HepG2 (cell line): ENCODE results near the gene METTL23. TPM values are rescaled to one million over a fixed set of nuclear protein-coding genes. Genes with fewer than 3 reads are reported as not detected.

Experiments used
- CBFB ChIP-seq: sonication (generic); formaldehyde crosslinking; IDR thresholded peaks from 2 replicates; pipeline ENCODE4 v1.4.0; 2020; ENCODE audit warnings: missing genetic modification reagents
- CBX1 ChIP-seq: IDR thresholded peaks from one replicate; pipeline ENCODE4 v1.6.1; 2016; ENCODE audit warnings: antibody characterized with exemption, low read depth
- CC2D1A ChIP-seq: sonication (generic); formaldehyde crosslinking; IDR thresholded peaks from 2 replicates; pipeline ENCODE4 v1.8.1; 2023; ENCODE audit warnings: mild to moderate bottlenecking, missing genetic modification reagents
- HMG20A ChIP-seq: IDR thresholded peaks from 2 replicates; pipeline ENCODE4 v1.6.1; 2016; ENCODE audit warnings: borderline replicate concordance
- HOXA9 ChIP-seq: sonication (generic); formaldehyde crosslinking; IDR thresholded peaks from 2 replicates; pipeline ENCODE4 v1.8.1; 2022; ENCODE audit warnings: missing genetic modification reagents, mild to moderate bottlenecking, moderate library complexity, borderline replicate concordance
- IRF2 ChIP-seq: IDR thresholded peaks from 2 replicates; pipeline ENCODE4 v1.6.1; 2018; ENCODE audit warnings: missing genetic modification reagents, missing compliant biosample characterization
- ISL2 ChIP-seq: sonication (generic); formaldehyde crosslinking; IDR thresholded peaks from 2 replicates; pipeline ENCODE4 v1.5.0; 2020; ENCODE audit warnings: missing genetic modification reagents
- KDM5B ChIP-seq: sonication (generic); formaldehyde crosslinking; IDR thresholded peaks from 2 replicates; pipeline ENCODE4 v1.4.0; 2020; ENCODE audit warnings: missing genetic modification reagents, mild to moderate bottlenecking, borderline replicate concordance
- KLF6 ChIP-seq: IDR thresholded peaks from 2 replicates; pipeline ENCODE4 v1.8.0; 2016; ENCODE audit warnings: missing biosample characterization, missing genetic modification reagents
- MEF2D ChIP-seq: sonication (generic); formaldehyde crosslinking; IDR thresholded peaks from 2 replicates; pipeline ENCODE4 v1.5.1; 2020; ENCODE audit warnings: mild to moderate bottlenecking, missing genetic modification reagents
- NFKB2 ChIP-seq: sonication (generic); formaldehyde crosslinking; IDR thresholded peaks from 2 replicates; pipeline ENCODE4 v1.4.0; 2020; ENCODE audit warnings: missing genetic modification reagents, borderline replicate concordance
- NFRKB ChIP-seq: fragments of 450-650 bp; IDR thresholded peaks from 2 replicates; pipeline ENCODE4 v1.6.1; 2017
- TBP ChIP-seq: sonication (generic); formaldehyde crosslinking; IDR thresholded peaks from 2 replicates; pipeline ENCODE4 v1.5.0; 2020; ENCODE audit warnings: missing genetic modification reagents
- TMF1 ChIP-seq: sonication (generic); formaldehyde crosslinking; IDR thresholded peaks from 2 replicates; pipeline ENCODE4 v1.8.1; 2022; ENCODE audit warnings: low read depth, missing genetic modification reagents
- ZBTB7A ChIP-seq: sonication (generic); formaldehyde crosslinking; IDR thresholded peaks from 2 replicates; pipeline ENCODE4 v1.8.0; 2022; ENCODE audit warnings: mild to moderate bottlenecking, missing genetic modification reagents
- ZKSCAN5 ChIP-seq: sonication (generic); formaldehyde crosslinking; IDR thresholded peaks from 2 replicates; pipeline ENCODE4 v1.5.1; 2020; ENCODE audit warnings: mild to moderate bottlenecking, missing genetic modification reagents
- ZNF598 ChIP-seq: sonication (generic); formaldehyde crosslinking; IDR thresholded peaks from 2 replicates; pipeline ENCODE4 v1.5.1; 2020; ENCODE audit warnings: mild to moderate bottlenecking, missing genetic modification reagents, borderline replicate concordance
- ZNF761 ChIP-seq: sonication (generic); formaldehyde crosslinking; conservative IDR thresholded peaks from 2 replicates; pipeline ENCODE4 v1.4.0; 2020; ENCODE audit warnings: mild to moderate bottlenecking, missing genetic modification reagents
- ZNF780A ChIP-seq: sonication (generic); formaldehyde crosslinking; IDR thresholded peaks from 2 replicates; pipeline ENCODE4 v1.8.0; 2022; ENCODE audit warnings: mild to moderate bottlenecking, missing genetic modification reagents, moderate library complexity
- ZSCAN29 ChIP-seq: sonication (generic); formaldehyde crosslinking; conservative IDR thresholded peaks from 2 replicates; pipeline ENCODE4 v1.4.0; 2020; ENCODE audit warnings: mild to moderate bottlenecking, missing genetic modification reagents
- polyA plus RNA-seq, 8 experiments: library from polyadenylated mRNA; depleted of rRNA in 3 of 8; stranded (reverse) in 7 of 8; unstranded in 1 of 8; fragments of >200 nt; fragmentation: Illumina TruSeq in 4 of 8; extraction: Trizol in 4 of 8; gene quantifications; 2 replicates each; pipeline versions ENCODE4 v1.2.1 to v1.2.3, GENCODE V29; 2011 to 2016; ENCODE audit warnings: low read depth in 4 of 8, missing spikeins in 1 of 8, mixed read lengths in 1 of 8; ENCODE audit not compliant: insufficient read depth in 1 of 8
- total RNA-seq, 5 experiments: library from RNA; depleted of rRNA; stranded (reverse); fragments of >200 nt; fragmentation: Illumina TruSeq; extraction: Trizol; gene quantifications; 2 replicates each; pipeline ENCODE4 v1.2.3, GENCODE V29; 2016; ENCODE audit warnings: low read depth in 1 of 5
- TF ChIP-seq, protein P1 (sequence below): sonication (generic); formaldehyde crosslinking; IDR thresholded peaks from 2 replicates; pipeline ENCODE4 v1.5.1; 2020; ENCODE audit warnings: mild to moderate bottlenecking, moderate library complexity, missing genetic modification reagents
- TF ChIP-seq, protein P2 (sequence below): sonication (generic); formaldehyde crosslinking; IDR thresholded peaks from 2 replicates; pipeline ENCODE4 v1.8.0; 2022; ENCODE audit warnings: mild to moderate bottlenecking, missing genetic modification reagents
- TF ChIP-seq, protein P3 (sequence below): sonication (generic); formaldehyde crosslinking; IDR thresholded peaks from 2 replicates; pipeline ENCODE4 v1.8.1; 2023; ENCODE audit warnings: missing genetic modification reagents, inconsistent platforms, borderline replicate concordance
- TF ChIP-seq, protein P4 (sequence below): sonication (generic); formaldehyde crosslinking; conservative IDR thresholded peaks from 2 replicates; pipeline ENCODE4 v1.4.0; 2020; ENCODE audit warnings: missing genetic modification reagents
- TF ChIP-seq, protein P5 (sequence below): sonication (generic); formaldehyde crosslinking; IDR thresholded peaks from 2 replicates; pipeline ENCODE4 v1.9.0; 2021; ENCODE audit warnings: missing genetic modification reagents, mild to moderate bottlenecking, borderline replicate concordance

Gene METTL23
- total and polyA plus RNA-seq, 2 of the 13 experiments (the other 11 are each of a cell fraction or from before 2014, with no cell fraction given): 39.9 to 104 TPM

DNA sequence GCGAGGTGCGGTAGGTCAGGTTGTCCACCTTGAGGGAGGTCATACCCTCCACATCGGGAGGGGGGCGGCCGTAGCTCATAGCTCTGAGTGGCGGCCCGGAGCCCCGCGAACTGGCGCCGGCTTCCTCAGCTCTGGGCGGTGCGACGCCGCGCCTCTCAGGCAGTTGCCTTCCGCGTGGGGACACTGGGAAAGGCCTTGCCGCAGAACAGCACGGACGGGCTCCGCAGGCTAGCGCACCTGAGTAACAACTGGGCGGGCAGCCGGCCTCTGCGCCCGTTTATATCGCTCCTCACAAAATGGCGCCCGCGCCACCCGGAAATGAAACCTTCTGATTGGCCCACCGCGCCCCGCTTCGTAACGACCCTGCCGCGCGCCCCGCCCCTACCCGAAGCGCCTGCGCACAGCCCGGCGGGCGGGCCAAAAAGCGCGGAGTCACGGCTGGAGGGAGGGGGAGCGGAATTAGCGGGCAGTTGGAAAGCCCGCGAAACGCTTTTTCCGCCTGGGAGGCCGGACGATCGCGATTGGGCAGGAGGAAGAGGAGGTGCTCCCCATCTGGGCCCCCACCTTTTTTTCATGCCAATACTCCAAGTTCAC lies 10.5 kb downstream of the METTL23 start, which contains the start of gene SRSF2 (continued):
- TF ChIP-seq, protein P1, sequence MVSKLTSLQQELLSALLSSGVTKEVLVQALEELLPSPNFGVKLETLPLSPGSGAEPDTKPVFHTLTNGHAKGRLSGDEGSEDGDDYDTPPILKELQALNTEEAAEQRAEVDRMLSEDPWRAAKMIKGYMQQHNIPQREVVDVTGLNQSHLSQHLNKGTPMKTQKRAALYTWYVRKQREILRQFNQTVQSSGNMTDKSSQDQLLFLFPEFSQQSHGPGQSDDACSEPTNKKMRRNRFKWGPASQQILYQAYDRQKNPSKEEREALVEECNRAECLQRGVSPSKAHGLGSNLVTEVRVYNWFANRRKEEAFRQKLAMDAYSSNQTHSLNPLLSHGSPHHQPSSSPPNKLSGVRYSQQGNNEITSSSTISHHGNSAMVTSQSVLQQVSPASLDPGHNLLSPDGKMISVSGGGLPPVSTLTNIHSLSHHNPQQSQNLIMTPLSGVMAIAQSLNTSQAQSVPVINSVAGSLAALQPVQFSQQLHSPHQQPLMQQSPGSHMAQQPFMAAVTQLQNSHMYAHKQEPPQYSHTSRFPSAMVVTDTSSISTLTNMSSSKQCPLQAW (CRISPR knock-in tag): peak; percentile 84
- TF ChIP-seq, protein P2, sequence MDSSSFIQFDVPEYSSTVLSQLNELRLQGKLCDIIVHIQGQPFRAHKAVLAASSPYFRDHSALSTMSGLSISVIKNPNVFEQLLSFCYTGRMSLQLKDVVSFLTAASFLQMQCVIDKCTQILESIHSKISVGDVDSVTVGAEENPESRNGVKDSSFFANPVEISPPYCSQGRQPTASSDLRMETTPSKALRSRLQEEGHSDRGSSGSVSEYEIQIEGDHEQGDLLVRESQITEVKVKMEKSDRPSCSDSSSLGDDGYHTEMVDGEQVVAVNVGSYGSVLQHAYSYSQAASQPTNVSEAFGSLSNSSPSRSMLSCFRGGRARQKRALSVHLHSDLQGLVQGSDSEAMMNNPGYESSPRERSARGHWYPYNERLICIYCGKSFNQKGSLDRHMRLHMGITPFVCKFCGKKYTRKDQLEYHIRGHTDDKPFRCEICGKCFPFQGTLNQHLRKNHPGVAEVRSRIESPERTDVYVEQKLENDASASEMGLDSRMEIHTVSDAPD: no peak
- peak; percentile 97 for TF ChIP-seq KDM5B
- TF ChIP-seq, protein P3, sequence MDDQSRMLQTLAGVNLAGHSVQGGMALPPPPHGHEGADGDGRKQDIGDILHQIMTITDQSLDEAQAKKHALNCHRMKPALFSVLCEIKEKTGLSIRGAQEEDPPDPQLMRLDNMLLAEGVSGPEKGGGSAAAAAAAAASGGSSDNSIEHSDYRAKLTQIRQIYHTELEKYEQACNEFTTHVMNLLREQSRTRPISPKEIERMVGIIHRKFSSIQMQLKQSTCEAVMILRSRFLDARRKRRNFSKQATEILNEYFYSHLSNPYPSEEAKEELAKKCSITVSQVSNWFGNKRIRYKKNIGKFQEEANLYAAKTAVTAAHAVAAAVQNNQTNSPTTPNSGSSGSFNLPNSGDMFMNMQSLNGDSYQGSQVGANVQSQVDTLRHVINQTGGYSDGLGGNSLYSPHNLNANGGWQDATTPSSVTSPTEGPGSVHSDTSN: peak; percentile 93
- peak; percentile 69 for TF ChIP-seq HOXA9 (CRISPR knock-in tag)
- no peak; the same call in 1 of the 2 replicates for TF ChIP-seq ZSCAN29 (CRISPR knock-in tag)
- TF ChIP-seq, protein P4, sequence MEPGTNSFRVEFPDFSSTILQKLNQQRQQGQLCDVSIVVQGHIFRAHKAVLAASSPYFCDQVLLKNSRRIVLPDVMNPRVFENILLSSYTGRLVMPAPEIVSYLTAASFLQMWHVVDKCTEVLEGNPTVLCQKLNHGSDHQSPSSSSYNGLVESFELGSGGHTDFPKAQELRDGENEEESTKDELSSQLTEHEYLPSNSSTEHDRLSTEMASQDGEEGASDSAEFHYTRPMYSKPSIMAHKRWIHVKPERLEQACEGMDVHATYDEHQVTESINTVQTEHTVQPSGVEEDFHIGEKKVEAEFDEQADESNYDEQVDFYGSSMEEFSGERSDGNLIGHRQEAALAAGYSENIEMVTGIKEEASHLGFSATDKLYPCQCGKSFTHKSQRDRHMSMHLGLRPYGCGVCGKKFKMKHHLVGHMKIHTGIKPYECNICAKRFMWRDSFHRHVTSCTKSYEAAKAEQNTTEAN: peak; percentile 87
- no peak; the same call in 1 of the 2 replicates for TF ChIP-seq CC2D1A (CRISPR knock-in tag)
- TF ChIP-seq, protein P5, sequence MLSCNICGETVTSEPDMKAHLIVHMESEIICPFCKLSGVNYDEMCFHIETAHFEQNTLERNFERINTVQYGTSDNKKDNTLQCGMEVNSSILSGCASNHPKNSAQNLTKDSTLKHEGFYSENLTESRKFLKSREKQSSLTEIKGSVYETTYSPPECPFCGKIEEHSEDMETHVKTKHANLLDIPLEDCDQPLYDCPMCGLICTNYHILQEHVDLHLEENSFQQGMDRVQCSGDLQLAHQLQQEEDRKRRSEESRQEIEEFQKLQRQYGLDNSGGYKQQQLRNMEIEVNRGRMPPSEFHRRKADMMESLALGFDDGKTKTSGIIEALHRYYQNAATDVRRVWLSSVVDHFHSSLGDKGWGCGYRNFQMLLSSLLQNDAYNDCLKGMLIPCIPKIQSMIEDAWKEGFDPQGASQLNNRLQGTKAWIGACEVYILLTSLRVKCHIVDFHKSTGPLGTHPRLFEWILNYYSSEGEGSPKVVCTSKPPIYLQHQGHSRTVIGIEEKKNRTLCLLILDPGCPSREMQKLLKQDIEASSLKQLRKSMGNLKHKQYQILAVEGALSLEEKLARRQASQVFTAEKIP (CRISPR knock-in tag): no peak
- TF ChIP-seq TMF1: no peak
- TF ChIP-seq HMG20A (CRISPR knock-in tag): no peak; the same call in 1 of the 2 replicates
- peak; percentile 75; the same call in 1 of the 2 replicates for TF ChIP-seq MEF2D (CRISPR knock-in tag)
- peak; percentile 93 for TF ChIP-seq IRF2 (CRISPR knock-in tag)
- peak; percentile 92 for TF ChIP-seq CBFB
- no peak; the same call in none of the 2 replicates for TF ChIP-seq ZNF761 (CRISPR knock-in tag)
- TF ChIP-seq NFRKB: no peak
- peak; percentile 93 for TF ChIP-seq NFKB2 (CRISPR knock-in tag)
- peak; percentile 79; the same call in 1 of the 2 replicates for TF ChIP-seq TBP (CRISPR knock-in tag)
- TF ChIP-seq ZNF780A (CRISPR knock-in tag): peak; percentile 81
- peak; percentile 65; the same call in 1 of the 2 replicates for TF ChIP-seq ZKSCAN5 (CRISPR knock-in tag)
- TF ChIP-seq ISL2 (CRISPR knock-in tag): peak; percentile 87
- TF ChIP-seq CBX1: no peak
- TF ChIP-seq ZBTB7A (CRISPR knock-in tag): peak; percentile 87
- no peak; the same call in 1 of the 2 replicates for TF ChIP-seq ZNF598 (CRISPR knock-in tag)
- TF ChIP-seq KLF6: peak; percentile 99
